Transverse colon (tissue), 4 donors: ENCODE data around the gene TLE7.

Source experiments
- EP300 ChIP-seq: sonication (generic); formaldehyde crosslinking; IDR thresholded peaks from one replicate; pipeline ENCODE4 v1.6.1; 2017; ENCODE audit warnings: antibody characterized with exemption, low read depth
- POLR2A ChIP-seq: fragments of 450-650 bp; IDR thresholded peaks from one replicate; pipeline ENCODE4 v1.6.1; 2016; ENCODE audit warnings: antibody characterized with exemption, mild to moderate bottlenecking, moderate library complexity
- POLR2AphosphoS5 ChIP-seq, 3 donors: sonication (generic); formaldehyde crosslinking; IDR thresholded peaks; one replicate each; pipeline ENCODE4 v1.6.1; 2016; ENCODE audit warnings: antibody characterized with exemption in 3 of 3
- TF ChIP-seq, protein P1 (sequence below), 5 experiments: fragments of 200-600 bp in 3 of 5; fragments of 450-650 bp in 2 of 5; sonication (generic) in 3 of 5; IDR thresholded peaks; 1 replicate in 2 of 5; 2 replicates in 3 of 5; pipeline ENCODE4 v1.5.1; 2016 to 2017; ENCODE audit warnings: antibody characterized with exemption in 5 of 5, inconsistent platforms in 3 of 5, mild to moderate bottlenecking in 2 of 5, moderate library complexity in 1 of 5

DNA sequence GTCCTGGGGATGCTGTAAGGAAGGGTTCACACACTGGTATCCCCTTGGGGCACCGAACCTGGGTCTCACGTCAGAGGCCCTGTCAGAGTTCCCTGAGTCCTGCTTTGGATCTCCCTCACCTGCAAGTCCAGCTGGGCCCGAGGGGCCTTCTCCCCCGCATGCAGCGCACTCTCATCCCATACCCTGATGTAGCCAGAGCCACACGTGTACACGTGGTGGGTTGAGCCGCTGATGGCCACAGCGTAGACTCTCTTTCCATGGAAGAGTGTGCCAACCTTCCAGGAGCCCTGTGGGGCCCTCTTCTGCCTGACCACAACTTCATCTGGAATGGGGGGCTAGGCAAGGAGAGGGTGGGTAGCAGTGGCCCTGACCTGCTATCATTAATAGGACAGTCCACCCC lies 9.9 kb downstream of the TLE7 start:
- TF ChIP-seq, protein P1, sequence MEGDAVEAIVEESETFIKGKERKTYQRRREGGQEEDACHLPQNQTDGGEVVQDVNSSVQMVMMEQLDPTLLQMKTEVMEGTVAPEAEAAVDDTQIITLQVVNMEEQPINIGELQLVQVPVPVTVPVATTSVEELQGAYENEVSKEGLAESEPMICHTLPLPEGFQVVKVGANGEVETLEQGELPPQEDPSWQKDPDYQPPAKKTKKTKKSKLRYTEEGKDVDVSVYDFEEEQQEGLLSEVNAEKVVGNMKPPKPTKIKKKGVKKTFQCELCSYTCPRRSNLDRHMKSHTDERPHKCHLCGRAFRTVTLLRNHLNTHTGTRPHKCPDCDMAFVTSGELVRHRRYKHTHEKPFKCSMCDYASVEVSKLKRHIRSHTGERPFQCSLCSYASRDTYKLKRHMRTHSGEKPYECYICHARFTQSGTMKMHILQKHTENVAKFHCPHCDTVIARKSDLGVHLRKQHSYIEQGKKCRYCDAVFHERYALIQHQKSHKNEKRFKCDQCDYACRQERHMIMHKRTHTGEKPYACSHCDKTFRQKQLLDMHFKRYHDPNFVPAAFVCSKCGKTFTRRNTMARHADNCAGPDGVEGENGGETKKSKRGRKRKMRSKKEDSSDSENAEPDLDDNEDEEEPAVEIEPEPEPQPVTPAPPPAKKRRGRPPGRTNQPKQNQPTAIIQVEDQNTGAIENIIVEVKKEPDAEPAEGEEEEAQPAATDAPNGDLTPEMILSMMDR (IDR thresholded peaks at IDR 0.05) = no peak
- no peak for TF ChIP-seq POLR2AphosphoS5 (IDR thresholded peaks at IDR 0.05)
- no peak for TF ChIP-seq POLR2A
- no peak for TF ChIP-seq EP300
